GM12891 (cell line): ENCODE results near the gene SNTN.

Source experiments
- POLR2A ChIP-seq: IDR thresholded peaks from 2 replicates; pipeline ENCODE4 v1.6.1; 2011; ENCODE audit warnings: low read depth, low read length, control low read depth
- POLR2AphosphoS5 ChIP-seq: IDR thresholded peaks from 2 replicates; pipeline ENCODE4 v1.6.1; 2011; ENCODE audit warnings: low read depth, low read length, control low read depth
- TAF1 ChIP-seq: IDR thresholded peaks from 2 replicates; pipeline ENCODE4 v1.6.1; 2011; ENCODE audit warnings: low read depth, low read length, control low read depth

DNA sequence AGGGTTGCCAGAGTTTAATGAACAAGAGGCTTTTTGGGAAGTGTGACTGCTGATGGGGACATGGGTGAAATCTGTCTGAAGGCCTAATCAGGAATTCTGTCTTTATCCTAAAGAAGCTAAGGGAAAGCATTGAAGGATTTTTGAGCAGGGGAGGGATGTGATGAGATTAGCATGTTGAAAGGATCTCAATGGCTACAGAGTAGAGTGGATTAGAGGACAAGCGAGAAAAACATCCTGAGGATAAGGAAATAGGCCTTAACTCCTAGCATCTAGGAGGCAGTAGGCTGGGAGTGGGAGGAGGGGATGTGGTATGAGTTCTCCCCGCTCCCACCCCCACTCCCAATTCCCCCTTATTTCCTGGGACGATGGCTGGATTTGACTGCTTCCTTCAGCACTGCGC is 35.1 kb upstream of the SNTN start:
- no peak for TF ChIP-seq POLR2A
- no peak for TF ChIP-seq POLR2AphosphoS5
- no peak for TF ChIP-seq TAF1
